GM21381 (cell line): ENCODE results near the gene PLCB1.

Experiments
- ATAC-seq: cut with Tn5 transposase; IDR thresholded peaks from one replicate; pipeline ENCODE4 v1.9.1; 2021; ENCODE audit warnings: mild to moderate bottlenecking, moderate library complexity; ENCODE audit not compliant: unreplicated experiment

The PLCB1 gene

DNA sequence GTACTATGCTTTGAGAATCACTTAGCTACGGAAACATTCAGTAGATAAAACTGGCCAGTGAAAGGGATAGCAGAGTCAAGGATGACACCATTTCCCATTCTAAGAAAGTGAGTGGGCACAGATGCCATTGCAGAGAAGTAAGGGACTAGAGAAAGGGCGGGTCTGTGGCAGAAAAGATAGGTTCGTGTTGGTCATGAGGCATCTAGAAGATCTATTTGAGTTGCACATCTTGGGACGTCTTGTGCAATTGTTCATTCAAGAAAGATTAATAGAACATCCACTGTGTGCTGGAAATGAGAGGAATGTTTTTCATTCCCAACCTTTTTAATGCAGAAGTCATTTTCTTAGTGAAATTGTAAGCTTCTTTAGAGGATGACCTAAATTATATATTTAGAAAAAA is 161.7 kb downstream of the PLCB1 start:
- ATAC-seq, result no peak

GRCh38 chr20:8296536-8296935 is 164.5 kb downstream of the PLCB1 start:
- ATAC-seq, result no peak

GRCh38 chr20:8298426-8299043 is 166.5 kb downstream of the PLCB1 start:
- ATAC-seq, result no peak

GRCh38 chr20:8299921-8300320 is 167.9 kb downstream of the PLCB1 start:
- ATAC-seq, result no peak

DNA sequence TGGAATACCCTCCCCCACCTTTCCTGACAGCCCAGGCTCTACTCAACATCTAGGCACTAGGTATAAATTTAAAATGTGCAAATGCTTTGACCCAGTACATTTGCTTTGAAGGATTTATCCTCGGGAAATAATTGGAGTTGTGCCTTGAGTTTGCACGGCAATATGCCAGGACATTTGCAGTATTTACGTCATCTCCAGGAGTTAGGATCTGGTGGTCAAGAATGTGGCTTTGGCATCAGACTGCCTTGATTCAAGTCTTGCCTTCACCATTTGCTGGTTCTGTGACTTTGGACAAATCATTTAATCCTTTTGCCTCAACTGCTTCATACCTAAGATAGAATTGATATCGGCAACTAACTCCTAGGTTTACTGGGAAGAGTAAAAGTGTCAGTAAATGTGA is 169.6 kb downstream of the PLCB1 start:
- no peak for ATAC-seq

GRCh38 chr20:8303651-8304050 is 171.6 kb downstream of the PLCB1 start:
- ATAC-seq, result no peak

GRCh38 chr20:8304124-8304816 is 172.2 kb downstream of the PLCB1 start:
- ATAC-seq, result no peak

DNA sequence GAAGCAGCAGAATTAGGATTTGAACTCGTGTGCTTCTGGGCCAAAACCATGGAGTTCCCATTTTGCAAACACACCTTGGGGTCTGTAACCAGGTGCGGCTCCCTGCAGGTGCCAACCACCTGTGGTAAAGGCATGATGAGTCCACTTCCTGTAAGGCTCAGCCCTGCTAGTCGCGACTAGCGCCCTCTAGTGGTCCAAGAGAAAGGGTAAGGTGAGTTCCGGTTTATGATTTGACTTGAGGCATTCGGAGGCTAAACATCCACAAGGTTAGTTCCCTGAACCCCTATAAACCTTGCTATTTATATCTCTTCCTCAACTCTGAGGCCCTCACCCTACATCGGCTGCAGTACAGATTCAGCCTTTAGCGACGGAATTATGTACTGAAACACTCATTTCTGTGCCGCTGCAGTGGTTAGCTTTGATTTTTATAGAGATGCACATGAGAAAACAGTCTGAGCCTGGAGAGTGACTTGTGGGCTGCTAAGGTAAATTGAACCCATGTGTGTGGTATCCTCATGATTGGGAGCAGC is 173.4 kb downstream of the PLCB1 start:
- peak; percentile 83 for ATAC-seq

DNA sequence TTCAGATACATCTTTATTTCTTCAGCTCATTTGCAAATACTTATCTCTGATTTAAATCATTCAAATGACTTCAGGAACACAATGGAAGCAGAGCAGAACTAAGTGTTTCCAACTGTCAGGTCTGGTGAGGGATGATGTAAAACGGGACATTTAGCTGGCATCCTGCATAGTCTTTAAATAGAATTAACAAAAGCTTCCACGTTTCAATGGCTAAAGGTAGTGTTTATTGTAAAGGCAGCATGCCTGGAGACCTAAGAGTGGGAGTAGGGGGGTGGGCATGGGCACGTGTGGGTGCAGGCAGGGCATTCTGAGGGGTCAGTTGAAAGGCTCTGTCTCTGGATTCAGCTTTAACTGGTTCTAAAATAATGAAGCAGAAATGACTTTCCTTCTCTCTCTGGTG is 174.9 kb downstream of the PLCB1 start:
- no peak for ATAC-seq

- no peak for ATAC-seq
Measured at GRCh38 chr20:8309634-8310033, 177.6 kb downstream of the PLCB1 start.

GRCh38 chr20:8310618-8311017 is 178.6 kb downstream of the PLCB1 start:
- ATAC-seq, result no peak

DNA sequence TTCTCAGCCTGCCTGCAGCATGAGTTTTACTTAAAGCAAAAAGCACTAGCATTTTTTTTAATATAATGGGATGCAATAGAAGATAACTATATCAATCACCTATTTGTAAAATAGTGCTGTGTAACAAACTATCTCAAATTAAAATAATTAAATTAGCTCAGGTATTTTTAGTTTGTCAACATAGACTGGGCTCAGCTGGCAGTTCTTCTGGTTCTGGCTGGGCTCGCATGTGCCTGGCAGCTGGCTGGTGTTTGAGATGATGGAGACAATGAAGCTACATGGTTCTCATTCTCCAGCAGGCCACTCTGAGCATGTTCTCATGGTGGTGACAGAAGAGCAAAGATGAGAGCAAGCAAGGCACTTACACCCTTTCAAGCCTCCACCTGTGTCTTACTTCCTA is 181.0 kb downstream of the PLCB1 start:
- no peak for ATAC-seq

DNA sequence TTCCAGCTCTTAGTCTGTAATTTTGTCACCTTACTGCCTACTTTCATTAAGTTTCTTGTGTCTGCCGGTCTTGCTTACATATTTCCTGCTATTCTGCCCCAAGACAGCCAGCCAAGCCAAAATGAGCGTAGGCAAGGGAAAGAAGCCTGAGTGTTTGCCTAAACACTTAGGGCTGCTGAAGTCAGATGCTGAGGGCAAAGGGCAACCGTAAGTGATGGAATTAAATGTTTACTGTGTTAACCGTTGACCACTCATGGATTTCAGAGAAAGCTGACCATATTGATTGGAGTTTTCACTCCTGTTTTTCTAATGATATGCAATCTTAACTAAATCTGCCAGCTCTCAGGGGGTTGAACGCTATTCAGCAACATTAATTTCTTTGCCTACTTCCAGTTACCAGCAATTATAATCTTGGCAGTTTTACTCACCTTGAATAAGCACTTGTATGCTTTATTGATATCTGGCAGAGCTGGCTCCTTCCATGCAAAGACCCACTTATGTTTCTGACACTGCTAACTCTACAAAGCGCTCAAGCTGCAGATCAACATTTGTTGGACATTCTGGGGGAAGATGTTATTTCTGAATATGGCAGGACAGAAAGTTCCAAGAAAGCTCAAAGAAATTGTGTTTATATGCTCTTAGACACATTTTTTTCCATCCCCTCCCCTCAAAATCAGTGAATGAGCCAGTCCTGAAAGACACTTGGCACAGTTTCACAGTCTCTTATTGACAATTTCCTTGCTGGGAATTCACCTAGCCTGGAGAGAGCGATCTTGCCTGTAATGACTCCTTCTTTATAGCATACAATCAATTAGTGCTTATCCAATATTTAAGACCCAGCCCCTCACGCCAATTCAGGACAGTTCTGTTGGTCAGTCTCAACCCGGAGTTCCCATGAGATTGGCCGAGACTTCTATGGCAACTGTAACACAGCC is 183.8 kb downstream of the PLCB1 start:
- ATAC-seq, result no peak

GRCh38 chr20:8317448-8317847 is 185.4 kb downstream of the PLCB1 start:
- ATAC-seq, result no peak

GRCh38 chr20:8318965-8319625 is 187.0 kb downstream of the PLCB1 start:
- ATAC-seq, result no peak

DNA sequence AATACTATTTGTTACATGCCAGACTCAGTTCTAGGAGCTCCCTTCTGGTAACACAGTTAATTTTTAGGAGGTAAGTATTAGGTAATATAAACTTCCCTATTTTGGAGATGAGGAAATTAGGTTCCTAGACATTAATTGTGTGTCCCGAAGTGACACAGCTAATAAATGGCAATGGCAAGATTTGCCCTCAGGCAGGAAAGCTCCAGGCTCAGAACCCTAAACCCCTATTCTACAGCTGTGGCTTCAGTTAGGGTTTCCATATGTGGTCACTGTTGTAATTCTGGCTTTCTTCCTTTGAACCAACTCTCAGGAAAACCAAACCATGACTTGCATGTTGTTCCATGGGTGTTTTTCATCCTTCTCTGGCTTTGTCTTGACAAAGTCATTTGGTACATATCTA is 188.2 kb downstream of the PLCB1 start:
- ATAC-seq, result no peak

DNA sequence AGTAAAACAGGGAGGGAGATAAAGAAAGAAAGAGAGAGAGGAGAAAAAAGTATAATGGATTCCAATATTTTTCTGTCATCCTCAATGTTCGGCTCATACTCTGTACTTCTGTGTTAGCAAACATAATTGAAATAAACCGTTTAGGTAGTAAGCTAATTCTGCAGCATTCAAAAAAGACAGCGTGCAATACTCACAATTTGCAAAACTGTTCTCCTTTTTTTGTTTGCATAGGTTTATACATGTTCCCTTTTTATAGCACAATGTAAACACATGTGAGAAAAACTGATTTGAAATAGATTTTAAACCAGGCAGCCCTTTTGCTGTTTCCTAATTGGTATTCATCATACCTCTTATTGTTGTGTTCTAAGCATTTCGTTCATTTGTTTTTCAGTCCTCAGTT is 188.9 kb downstream of the PLCB1 start:
- ATAC-seq, result no peak

- ATAC-seq, result no peak
Measured at GRCh38 chr20:8322662-8323217, 190.7 kb downstream of the PLCB1 start.

- ATAC-seq, result no peak
Measured at GRCh38 chr20:8326191-8326590, 194.1 kb downstream of the PLCB1 start.

DNA sequence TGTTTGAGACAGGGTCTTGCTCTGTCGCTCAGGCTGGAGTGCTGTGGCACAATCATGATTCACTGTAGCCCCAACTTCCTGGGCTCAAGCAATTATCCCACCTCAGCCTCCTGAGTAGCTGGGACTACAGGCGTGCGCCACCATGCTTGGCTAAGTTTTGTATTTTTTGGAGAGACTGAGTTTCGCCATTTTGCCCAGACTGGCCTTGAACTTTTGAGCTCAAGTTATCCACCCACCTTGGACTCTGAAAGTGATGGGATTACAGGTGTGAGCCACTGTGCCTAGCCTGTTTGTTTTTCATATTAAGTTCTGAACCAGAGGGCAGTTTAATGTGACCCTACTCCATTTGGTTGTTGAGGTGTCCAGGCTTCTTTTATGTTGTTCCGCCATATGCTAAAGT is 194.8 kb downstream of the PLCB1 start:
- ATAC-seq, result no peak

DNA sequence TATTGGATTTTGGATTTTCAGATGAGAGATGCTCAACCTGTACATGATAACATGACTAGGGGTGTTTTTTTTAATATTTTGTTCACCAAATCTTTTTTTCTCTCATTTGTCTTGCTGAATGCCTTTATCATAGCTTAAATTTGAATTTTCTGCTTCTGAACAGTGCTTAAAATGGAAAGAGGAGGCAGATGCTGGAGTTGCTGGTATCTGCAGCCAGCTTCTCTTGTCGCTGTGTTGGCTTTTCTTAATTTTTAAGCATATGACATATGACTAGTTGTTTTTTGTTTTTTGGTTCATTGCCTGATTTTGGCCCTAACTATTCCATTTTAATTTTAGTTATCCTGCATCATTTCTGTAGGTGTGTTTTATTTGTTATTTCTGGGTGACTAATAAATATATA is 196.1 kb downstream of the PLCB1 start:
- ATAC-seq, result no peak
